ENCODE data around the gene PDE6B. TPM values are rescaled to one million over a fixed set of nuclear protein-coding genes. Genes with fewer than 3 reads are reported as not detected.

Gene PDE6B
- polyA plus RNA-seq, 1 donor from 2014 or later = 16.6 TPM

- Mint-ChIP-seq H3K4me3 (peak overlapping the region; percentile 87 to 96 (median 91)), H3K27ac (peak overlapping the region in 2 of 3 donors; percentile 91 to 98), H3K36me3 (peaks cover 2% of the 10 kb centered on the region), H3K27me3 (peaks cover 1% of the 10 kb centered on the region), H3K9me3 (no peaks in the 10 kb centered on the region), H3K4me1 (peaks cover 12 to 14% (median 14%) of the 10 kb centered on the region in 3 donors)
These were observed 48.1 kb downstream of the PDE6B start for GRCh38 chr4:673349-674091.

GRCh38 chr4:674172-675035 lies 49.0 kb downstream of the PDE6B start, which contains the start of the genes ATP5ME and MYL5:
ATP5ME (minus strand) TSS chr4:674276; CDS start chr4:674247, 29 bp downstream.
MYL5 (plus strand) TSS chr4:674542; CDS start chr4:678027, 3,485 bp downstream.
- Mint-ChIP-seq H3K4me1 (peaks cover 12 to 14% (median 14%) of the 10 kb centered on the region in 3 donors), H3K27me3 (peaks cover 1% of the 10 kb centered on the region), H3K4me3 (peak within 1 kb of the TSS; percentile 87 to 96 (median 91)), H3K9me3 (no peaks in the 10 kb centered on the region), H3K27ac (peak within 1 kb of the TSS; percentile 91 to 98 (median 93)), H3K36me3 (peaks cover 2% of the 10 kb centered on the region)

DNA sequence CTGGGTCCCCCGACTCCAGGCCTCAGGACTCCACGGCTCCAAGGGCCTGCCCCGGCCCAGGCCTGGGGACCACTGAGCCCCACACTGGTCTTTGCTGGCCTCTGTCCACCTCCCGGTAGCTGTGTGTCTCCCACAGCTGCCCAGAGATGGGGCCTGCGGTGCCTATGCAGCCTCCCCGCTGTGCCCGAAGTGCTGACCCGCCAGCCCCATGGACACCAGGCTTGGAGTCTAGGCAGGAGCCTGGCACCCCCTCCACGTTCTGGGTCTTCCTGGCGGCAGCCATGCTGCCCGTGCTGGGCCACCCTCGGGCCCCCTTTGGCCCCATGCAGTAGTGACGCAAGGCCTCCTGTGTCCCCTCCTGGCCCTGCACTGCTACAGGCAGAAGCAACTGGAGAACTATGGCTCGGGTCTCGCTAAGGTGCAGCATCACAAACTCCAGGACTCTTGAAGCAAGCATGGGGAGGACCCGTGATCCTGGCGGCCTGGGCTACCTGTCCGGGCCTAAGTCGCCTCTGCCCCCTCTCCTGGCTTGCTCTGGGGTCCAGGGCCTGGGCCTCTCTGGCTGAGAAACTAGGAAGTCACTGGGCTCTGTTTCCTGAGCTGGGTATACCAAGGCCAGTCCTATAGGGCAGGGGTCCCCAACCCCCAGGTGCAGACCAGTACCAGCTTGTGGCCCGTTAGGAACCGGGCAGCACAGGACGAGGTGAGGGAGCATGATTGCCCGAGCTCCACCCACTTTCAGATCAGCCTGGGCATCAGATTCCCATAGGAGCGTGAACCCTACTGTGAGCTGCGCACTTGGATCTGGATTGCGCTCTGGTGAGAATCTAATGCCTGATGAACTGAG lies 49.9 kb downstream of the PDE6B start:
- H3K27me3 Mint-ChIP-seq = peaks cover 1% of the 10 kb centered on the region
- peak overlapping the region; percentile 71 to 98 (median 93) for H3K27ac Mint-ChIP-seq
- no peaks in the 10 kb centered on the region for H3K9me3 Mint-ChIP-seq
- peaks cover 2% of the 10 kb centered on the region for H3K36me3 Mint-ChIP-seq
- H3K4me1 Mint-ChIP-seq = peaks cover 12 to 17% (median 15%) of the 10 kb centered on the region in 3 donors
- H3K4me3 Mint-ChIP-seq = peak overlapping the region; percentile 87 to 96 (median 91)

GRCh38 chr4:675980-676870 lies 50.9 kb downstream of the PDE6B start:
- peaks cover 1% of the 10 kb centered on the region for H3K27me3 Mint-ChIP-seq
- H3K9me3 Mint-ChIP-seq = no peaks in the 10 kb centered on the region
- peak overlapping the region; percentile 71 to 98 (median 93) for H3K27ac Mint-ChIP-seq

DNA sequence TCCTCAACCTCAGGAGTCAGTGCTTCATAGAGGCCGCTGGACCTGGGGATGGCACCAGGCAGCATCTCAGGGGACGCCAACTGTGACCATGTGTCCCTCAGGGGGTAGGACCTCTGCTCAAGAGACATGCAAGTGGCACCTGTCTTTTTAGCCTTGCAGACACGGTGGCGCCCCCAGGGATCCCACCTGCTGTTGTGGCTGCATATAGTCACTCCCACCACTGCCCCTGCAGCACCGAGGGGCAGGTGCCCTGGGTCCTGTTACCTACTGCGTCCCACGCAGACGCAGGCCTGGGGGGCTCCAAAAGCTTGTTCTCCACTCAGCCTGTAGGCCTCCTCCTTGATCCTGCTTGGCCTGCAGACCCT lies 51.5 kb downstream of the PDE6B start:
- Mint-ChIP-seq H3K27me3 (peaks cover 1% of the 10 kb centered on the region), H3K9me3 (no peaks in the 10 kb centered on the region), H3K4me3 (peak overlapping the region in 2 of 4 donors; percentile 87 to 96), H3K4me1 (peaks cover 12 to 18% (median 17%) of the 10 kb centered on the region in 3 donors), H3K36me3 (peaks cover 2% of the 10 kb centered on the region), H3K27ac (peak overlapping the region in 2 of 3 donors; percentile 39 to 98)

More at GRCh38 chr4:675980-676870, 50.9 kb downstream of the PDE6B start:
- H3K36me3 Mint-ChIP-seq = peaks cover 2% of the 10 kb centered on the region
- peaks cover 12 to 18% (median 17%) of the 10 kb centered on the region in 3 donors for H3K4me1 Mint-ChIP-seq
- peak overlapping the region; percentile 67 to 96 (median 87) for H3K4me3 Mint-ChIP-seq

- peaks cover 2% of the 10 kb centered on the region for H3K36me3 Mint-ChIP-seq
- H3K27me3 Mint-ChIP-seq = peaks cover 1% of the 10 kb centered on the region
- H3K27ac Mint-ChIP-seq = peak overlapping the region in 2 of 3 donors; percentile 59 to 98
- H3K4me1 Mint-ChIP-seq = peaks cover 12 to 18% (median 17%) of the 10 kb centered on the region in 3 donors
- H3K9me3 Mint-ChIP-seq = no peaks in the 10 kb centered on the region
- peak overlapping the region in 3 of 4 donors; percentile 21 to 87 (median 76) for H3K4me3 Mint-ChIP-seq
These were observed 52.3 kb downstream of the PDE6B start for GRCh38 chr4:677431-678293.

- Mint-ChIP-seq H3K4me3 (peak overlapping the region in 2 of 4 donors; percentile 70 to 80), H3K27ac (peak overlapping the region in 1 of 3 donors; percentile 98), H3K4me1 (peaks cover 12 to 17% (median 12%) of the 10 kb centered on the region in 3 donors), H3K36me3 (peaks cover 2% of the 10 kb centered on the region), H3K27me3 (peaks cover 1% of the 10 kb centered on the region), H3K9me3 (no peaks in the 10 kb centered on the region)
These were observed 53.1 kb downstream of the PDE6B start for GRCh38 chr4:678331-679103.

DNA sequence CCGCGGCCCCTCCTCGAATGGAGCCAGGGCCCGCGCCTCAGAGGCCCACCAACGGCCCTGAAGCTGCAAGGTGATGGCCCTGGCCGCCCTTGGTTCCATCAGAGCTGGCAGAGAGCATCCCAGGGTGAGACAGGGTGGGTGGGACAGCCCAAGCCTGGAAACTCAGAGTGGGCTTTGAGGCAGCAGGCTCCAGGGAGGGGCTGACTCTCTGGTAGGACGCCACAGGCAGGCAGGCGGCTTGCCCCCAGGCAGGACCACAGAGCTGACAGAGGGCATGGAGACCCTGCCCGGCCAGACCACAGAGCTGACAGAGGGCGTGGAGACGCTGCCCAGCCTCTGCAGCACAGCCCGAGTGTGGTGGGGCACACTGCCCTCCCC lies 53.7 kb downstream of the PDE6B start:
- peaks cover 1% of the 10 kb centered on the region for H3K27me3 Mint-ChIP-seq
- H3K36me3 Mint-ChIP-seq = peaks cover 2% of the 10 kb centered on the region
- H3K9me3 Mint-ChIP-seq = no peaks in the 10 kb centered on the region
- H3K4me1 Mint-ChIP-seq = peaks cover 12 to 16% (median 12%) of the 10 kb centered on the region in 3 donors
- H3K27ac Mint-ChIP-seq = no peak overlapping the region
- no peak overlapping the region for H3K4me3 Mint-ChIP-seq

GRCh38 chr4:679629-680028 lies 54.3 kb downstream of the PDE6B start:
- Mint-ChIP-seq H3K27ac (peak overlapping the region in 1 of 3 donors; percentile 77), H3K4me1 (peaks cover 12 to 15% (median 12%) of the 10 kb centered on the region in 3 donors), H3K36me3 (peaks cover 2% of the 10 kb centered on the region), H3K27me3 (peaks cover 1% of the 10 kb centered on the region), H3K4me3 (peak overlapping the region in 1 of 4 donors; percentile 41), H3K9me3 (no peaks in the 10 kb centered on the region)

GRCh38 chr4:680091-680490 lies 54.7 kb downstream of the PDE6B start:
- peaks cover 12 to 15% (median 13%) of the 10 kb centered on the region in 3 donors for H3K4me1 Mint-ChIP-seq
- no peaks in the 10 kb centered on the region for H3K9me3 Mint-ChIP-seq
- H3K4me3 Mint-ChIP-seq = peak overlapping the region; percentile 68 to 88 (median 74)
- H3K36me3 Mint-ChIP-seq = peaks cover 2% of the 10 kb centered on the region
- H3K27me3 Mint-ChIP-seq = peaks cover 1% of the 10 kb centered on the region
- peak overlapping the region; percentile 26 to 90 (median 77) for H3K27ac Mint-ChIP-seq

DNA sequence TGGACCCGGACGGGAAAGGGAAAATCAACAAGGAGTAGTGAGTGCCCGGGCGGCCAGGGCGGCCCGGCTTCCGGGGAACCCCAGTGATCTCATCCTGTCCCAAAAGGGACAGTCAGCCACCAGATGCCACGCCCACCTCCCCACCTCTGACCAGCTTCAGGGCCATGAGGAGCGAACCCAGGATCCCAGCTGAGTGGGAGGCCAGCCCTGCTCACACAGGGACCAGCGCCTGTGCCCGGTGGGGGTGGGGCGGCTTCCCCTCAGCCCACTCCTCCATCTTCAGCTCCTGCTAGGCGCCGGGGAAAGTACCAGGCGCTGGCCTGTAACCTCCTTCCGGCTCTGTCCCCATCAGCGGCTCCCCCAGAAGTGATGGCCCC lies 55.2 kb downstream of the PDE6B start:
- Mint-ChIP-seq H3K4me3 (peak overlapping the region; percentile 68 to 88 (median 76)), H3K27ac (peak overlapping the region; percentile 26 to 90 (median 77)), H3K4me1 (peaks cover 8 to 16% (median 15%) of the 10 kb centered on the region in 3 donors), H3K36me3 (peaks cover 2% of the 10 kb centered on the region), H3K27me3 (peaks cover 1% of the 10 kb centered on the region), H3K9me3 (no peaks in the 10 kb centered on the region)
